CD14-positive monocyte (primary cell): ENCODE measurements around the gene VN1R2. TPM values are rescaled to one million over a fixed set of nuclear protein-coding genes. Genes with fewer than 3 reads are reported as not detected.

ENCODE experiments used
- DNase-seq, 3 donors: peaks; one replicate each; pipeline ENCODE4 v3.0.0-alpha.2; 2011 to 2022
- H2AFZ ChIP-seq: 2 replicates; pipeline ENCODE4 v1.6.0; 2012; ENCODE audit warnings: mild to moderate bottlenecking, low read depth, low read length, inconsistent platforms; ENCODE audit not compliant: insufficient read depth, poor library complexity, severe bottlenecking
- H3K27ac ChIP-seq, 2 donors: 1 replicate in 1 of 2; 2 replicates in 1 of 2; pipeline ENCODE4 v1.5.1; 2012 to 2013; ENCODE audit warnings: low read length in 2 of 2, control low read depth in 1 of 2, inconsistent platforms in 1 of 2, low read depth in 1 of 2, mild to moderate bottlenecking in 1 of 2
- H3K27me3 ChIP-seq, 2 donors: one replicate each; pipeline versions ENCODE4 v1.6.0 to v1.6.1; 2011 to 2013; ENCODE audit warnings: low read length in 2 of 2; ENCODE audit not compliant: control insufficient read depth in 2 of 2, insufficient read depth in 2 of 2
- H3K36me3 ChIP-seq, 2 donors: replicated peaks in 1 of 2; 1 replicate in 1 of 2; 2 replicates in 1 of 2; pipeline versions ENCODE4 v1.5.1 to v1.6.1; 2012 to 2013; ENCODE audit warnings: low read length in 2 of 2, control low read depth in 1 of 2, inconsistent platforms in 1 of 2, mild to moderate bottlenecking in 1 of 2; ENCODE audit not compliant: insufficient read depth in 2 of 2, control insufficient read depth in 1 of 2
- H3K4me1 ChIP-seq, 2 donors: 1 replicate in 1 of 2; 2 replicates in 1 of 2; pipeline versions ENCODE4 v1.5.1 to v1.6.1; 2012 to 2013; ENCODE audit warnings: low read length in 2 of 2, control low read depth in 1 of 2, inconsistent platforms in 1 of 2, mild to moderate bottlenecking in 1 of 2, moderate library complexity in 1 of 2; ENCODE audit not compliant: insufficient read depth in 2 of 2, control insufficient read depth in 1 of 2
- H3K4me2 ChIP-seq: replicated peaks from 2 replicates; pipeline ENCODE3; 2012; ENCODE audit warnings: low read length, moderate library complexity, mild to moderate bottlenecking; ENCODE audit not compliant: poor library complexity, severe bottlenecking; ENCODE audit errors: extremely low read depth
- H3K4me3 ChIP-seq, 3 experiments: fragments of 200-600 bp in 1 of 3; sonication (generic) in 1 of 3; replicated peaks in 1 of 3; 1 replicate in 2 of 3; 2 replicates in 1 of 3; pipeline ENCODE4 v1.5.1; 2011 to 2013; ENCODE audit warnings: low read length in 3 of 3, mild to moderate bottlenecking in 3 of 3, control low read depth in 2 of 3, low read depth in 2 of 3, inconsistent platforms in 1 of 3, moderate library complexity in 1 of 3
- H3K79me2 ChIP-seq: 2 replicates; pipeline ENCODE4 v1.6.0; 2012; ENCODE audit warnings: mild to moderate bottlenecking, control low read depth, inconsistent platforms, low read length, moderate library complexity; ENCODE audit not compliant: insufficient read depth
- H3K9ac ChIP-seq: 2 replicates; pipeline ENCODE4 v1.6.0; 2017; ENCODE audit warnings: low read length, mild to moderate bottlenecking; ENCODE audit not compliant: insufficient read depth, poor library complexity, severe bottlenecking
- H3K9me3 ChIP-seq, 2 donors: replicated peaks in 1 of 2; 1 replicate in 1 of 2; 2 replicates in 1 of 2; pipeline versions ENCODE4 v1.5.1 to v1.6.1; 2012 to 2013; ENCODE audit warnings: low read length in 2 of 2, control low read depth in 1 of 2; ENCODE audit not compliant: control insufficient read depth in 1 of 2, insufficient read depth in 1 of 2
- H4K20me1 ChIP-seq: 2 replicates; pipeline ENCODE4 v1.6.0; 2012; ENCODE audit warnings: mild to moderate bottlenecking, low read length, control low read depth, moderate library complexity; ENCODE audit not compliant: insufficient read depth
- H3K27ac Mint-ChIP-seq, 7 donors: one replicate each; pipeline ENCODE4 v1.8.0; 2020; ENCODE audit warnings: mild to moderate bottlenecking in 7 of 7, mixed read lengths in 7 of 7, moderate library complexity in 6 of 7, inconsistent platforms in 2 of 7
- H3K27me3 Mint-ChIP-seq, 3 donors: one replicate each; pipeline ENCODE4 v1.8.0; 2021 to 2022; ENCODE audit warnings: low read depth in 3 of 3, mild to moderate bottlenecking in 3 of 3, mixed read lengths in 3 of 3, moderate library complexity in 3 of 3, inconsistent platforms in 1 of 3
- H3K36me3 Mint-ChIP-seq, 2 donors: one replicate each; pipeline ENCODE4 v1.8.0; 2020; ENCODE audit warnings: mixed read lengths in 2 of 2, inconsistent platforms in 1 of 2, mild to moderate bottlenecking in 1 of 2
- H3K4me1 Mint-ChIP-seq: one replicate; pipeline ENCODE4 v1.8.0; 2020; ENCODE audit warnings: mild to moderate bottlenecking, mixed read lengths
- H3K4me3 Mint-ChIP-seq, 2 donors: one replicate each; pipeline ENCODE4 v1.8.0; 2020; ENCODE audit warnings: mild to moderate bottlenecking in 2 of 2, mixed read lengths in 2 of 2, moderate library complexity in 1 of 2
- H3K9me3 Mint-ChIP-seq, 7 donors: one replicate each; pipeline ENCODE4 v1.8.0; 2020 to 2022; ENCODE audit warnings: mixed read lengths in 7 of 7, mild to moderate bottlenecking in 6 of 7, moderate library complexity in 6 of 7, inconsistent platforms in 2 of 7
- WGBS: methylation state at CpG from one replicate; pipeline ENCODE4 v1.1.5; 2013; ENCODE audit warnings: missing lambda C conversion rate; ENCODE audit not compliant: insufficient coverage; 5-methylcytosine and 5-hydroxymethylcytosine counted together
- intact Hi-C, 2 donors: fragments of 100-400 bp; cut with micrococcal nuclease; formaldehyde crosslinking; loops; one replicate each; pipeline versions ENCODE4 v1.15.0 to v1.15.1; 2023
- polyA plus RNA-seq, 3 donors: library from polyadenylated mRNA; depleted of rRNA in 1 of 3; unstranded in 2 of 3; stranded (reverse) in 1 of 3; fragments of 300-500 nt in 2 of 3; fragments of >200 nt in 1 of 3; fragmentation: Illumina TruSeq in 2 of 3; gene quantifications; 1 replicate in 2 of 3; 2 replicates in 1 of 3; pipeline ENCODE4 v1.2.3, GENCODE V29; 2012 to 2021
- TF ChIP-seq, protein P1 (sequence below): fragments of 200-600 bp; IDR thresholded peaks from one replicate; pipeline ENCODE4 v1.8.0; 2022; ENCODE audit warnings: antibody characterized with exemption, mild to moderate bottlenecking

Gene VN1R2
- polyA plus RNA-seq, 3 donors = not detected

DNA sequence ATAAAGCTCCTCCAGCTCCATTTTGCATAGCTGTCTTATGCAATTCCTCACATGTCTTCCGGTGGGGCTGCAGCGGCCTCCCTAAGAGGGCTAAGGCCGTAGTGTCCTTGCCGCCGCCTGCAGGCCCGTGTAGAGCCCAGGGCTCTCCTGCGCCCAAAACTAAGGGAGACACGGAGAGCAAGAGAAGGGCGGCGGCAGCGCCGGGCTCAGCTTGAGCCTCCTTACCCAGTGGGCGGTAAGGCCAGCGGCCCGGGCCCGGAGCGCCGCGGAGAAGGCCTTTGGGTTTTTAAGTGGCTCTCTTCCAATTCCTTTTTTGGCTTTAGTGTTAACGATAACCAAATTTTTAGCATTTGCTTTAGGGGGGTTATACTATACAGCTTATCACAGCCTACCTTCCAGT is 33.5 kb upstream of the VN1R2 start:
- no peaks in the 10 kb centered on the region for H4K20me1 ChIP-seq
- no peak overlapping the region for H3K4me2 ChIP-seq
- Mint-ChIP-seq H3K4me3 (no peak overlapping the region), H3K27me3 (peaks cover 0 to 2% (median 0%) of the 10 kb centered on the region in 3 donors), H3K4me1 (no peaks in the 10 kb centered on the region), H3K36me3 (no peaks in the 10 kb centered on the region), H3K27ac (no peak overlapping the region), H3K9me3 (peaks cover 38 to 90% (median 81%) of the 10 kb centered on the region in 7 donors)
- H2AFZ ChIP-seq = no peak overlapping the region
- no peaks in the 10 kb centered on the region for H3K27me3 ChIP-seq
- H3K9me3 ChIP-seq = peaks cover 65 to 84% of the 10 kb centered on the region in 2 donors
- DNase-seq = no peak
- no peaks in the 10 kb centered on the region for H3K79me2 ChIP-seq
- H3K4me3 ChIP-seq = no peak overlapping the region
- H3K36me3 ChIP-seq = no peaks in the 10 kb centered on the region
- H3K27ac ChIP-seq = no peak overlapping the region
- TF ChIP-seq, protein P1, sequence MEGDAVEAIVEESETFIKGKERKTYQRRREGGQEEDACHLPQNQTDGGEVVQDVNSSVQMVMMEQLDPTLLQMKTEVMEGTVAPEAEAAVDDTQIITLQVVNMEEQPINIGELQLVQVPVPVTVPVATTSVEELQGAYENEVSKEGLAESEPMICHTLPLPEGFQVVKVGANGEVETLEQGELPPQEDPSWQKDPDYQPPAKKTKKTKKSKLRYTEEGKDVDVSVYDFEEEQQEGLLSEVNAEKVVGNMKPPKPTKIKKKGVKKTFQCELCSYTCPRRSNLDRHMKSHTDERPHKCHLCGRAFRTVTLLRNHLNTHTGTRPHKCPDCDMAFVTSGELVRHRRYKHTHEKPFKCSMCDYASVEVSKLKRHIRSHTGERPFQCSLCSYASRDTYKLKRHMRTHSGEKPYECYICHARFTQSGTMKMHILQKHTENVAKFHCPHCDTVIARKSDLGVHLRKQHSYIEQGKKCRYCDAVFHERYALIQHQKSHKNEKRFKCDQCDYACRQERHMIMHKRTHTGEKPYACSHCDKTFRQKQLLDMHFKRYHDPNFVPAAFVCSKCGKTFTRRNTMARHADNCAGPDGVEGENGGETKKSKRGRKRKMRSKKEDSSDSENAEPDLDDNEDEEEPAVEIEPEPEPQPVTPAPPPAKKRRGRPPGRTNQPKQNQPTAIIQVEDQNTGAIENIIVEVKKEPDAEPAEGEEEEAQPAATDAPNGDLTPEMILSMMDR = no peak
- no peaks in the 10 kb centered on the region for H3K4me1 ChIP-seq
- no peak overlapping the region for H3K9ac ChIP-seq
- 100% methylated on average over 1 of the region's 20 CpGs for WGBS
- intact Hi-C loops = no loop called here

DNA sequence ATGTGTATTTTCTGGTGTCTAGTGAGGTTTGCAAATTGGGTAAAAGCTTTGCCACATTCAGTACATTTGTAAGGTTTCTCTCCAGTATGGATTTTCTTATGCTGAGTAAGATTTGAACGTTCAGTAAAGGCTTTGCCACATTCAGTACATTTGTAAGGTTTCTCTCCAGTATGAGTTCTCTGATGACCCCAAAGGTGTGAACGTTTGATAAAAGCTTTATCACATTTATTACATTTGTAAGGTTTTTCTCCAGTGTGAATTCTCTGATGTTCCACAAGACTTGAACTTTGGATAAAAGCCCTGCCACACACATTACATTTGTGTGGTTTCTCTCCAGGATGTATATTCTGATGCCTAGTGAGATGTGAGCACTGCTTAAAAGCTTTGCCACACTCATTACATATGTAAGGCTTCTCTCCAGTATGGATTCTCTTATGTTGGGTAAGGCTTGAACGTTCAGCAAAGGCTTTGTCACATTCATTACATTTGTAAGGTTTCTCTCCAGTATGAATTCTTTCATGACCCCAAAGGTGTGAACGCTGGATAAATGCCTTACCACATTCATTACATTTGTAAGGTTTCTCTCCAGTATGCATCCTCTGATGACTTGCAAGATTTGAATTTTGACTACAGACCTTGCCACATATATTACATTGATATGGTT is 20.8 kb upstream of the VN1R2 start:
- Histone ChIP-seq H3K27ac (no peak overlapping the region), H4K20me1 (no peaks in the 10 kb centered on the region), H3K9ac (no peak overlapping the region), H3K4me3 (peak overlapping the region in 1 of 3 experiments; percentile 3), H3K4me1 (no peaks in the 10 kb centered on the region), H3K27me3 (no peaks in the 10 kb centered on the region), H3K9me3 (peaks cover 50 to 100% of the 10 kb centered on the region in 2 donors), H3K79me2 (no peaks in the 10 kb centered on the region), H3K4me2 (no peak overlapping the region), H2AFZ (no peak overlapping the region), H3K36me3 (peaks cover 0 to 26% of the 10 kb centered on the region in 2 donors)
- TF ChIP-seq, protein P1 = no peak
- no peaks in the 10 kb centered on the region for H3K4me1 Mint-ChIP-seq
- no peak overlapping the region for H3K27ac Mint-ChIP-seq
- H3K27me3 Mint-ChIP-seq = no peaks in the 10 kb centered on the region
- WGBS = no CpG with 5 or more reads among the region's 4 CpGs
- no peak for DNase-seq
- intact Hi-C loops = no loop called here
- no peak overlapping the region for H3K4me3 Mint-ChIP-seq
- peaks cover 16 to 18% of the 10 kb centered on the region in 2 donors for H3K36me3 Mint-ChIP-seq
- H3K9me3 Mint-ChIP-seq = peaks cover 46 to 88% (median 85%) of the 10 kb centered on the region in 7 donors
